GM19023 (cell line): ENCODE results near the gene MTG2.

Source experiments
- ATAC-seq: cut with Tn5 transposase; IDR thresholded peaks from one replicate; pipeline ENCODE4 v1.9.1; 2021; ENCODE audit warnings: mild to moderate bottlenecking, moderate library complexity; ENCODE audit not compliant: unreplicated experiment

The MTG2 gene

DNA sequence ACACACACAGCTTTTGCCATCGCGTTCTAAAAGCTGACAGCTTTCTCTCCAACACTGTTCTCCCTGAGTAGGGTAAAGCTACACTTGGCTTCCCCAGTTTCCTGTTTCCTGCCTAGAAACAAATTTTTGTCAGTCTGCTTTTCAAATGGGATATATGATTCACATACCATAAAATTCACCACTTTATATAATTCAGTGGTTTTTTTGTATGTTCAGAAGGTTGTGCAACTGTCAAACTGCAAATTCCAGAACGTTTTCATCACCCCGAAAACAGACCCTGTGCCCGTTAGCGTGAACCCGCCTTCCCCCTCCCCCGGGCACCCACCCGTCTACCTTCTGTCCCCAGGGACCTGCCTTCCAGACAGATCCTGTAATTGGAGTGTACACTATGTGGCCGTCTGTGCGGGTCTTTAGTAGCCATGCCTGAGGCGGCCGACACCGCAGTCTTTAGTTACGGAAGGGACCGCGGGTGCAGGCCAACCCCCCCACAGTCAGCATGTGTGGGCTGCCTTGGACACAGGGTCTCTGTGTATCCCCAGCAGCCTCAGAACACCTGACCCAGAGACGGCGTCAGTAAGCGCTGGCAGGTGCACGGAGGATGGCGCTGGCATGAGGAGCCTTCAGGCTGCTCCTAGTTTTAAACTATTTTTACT lies 20.7 kb downstream of the MTG2 start:
- ATAC-seq, result no peak

DNA sequence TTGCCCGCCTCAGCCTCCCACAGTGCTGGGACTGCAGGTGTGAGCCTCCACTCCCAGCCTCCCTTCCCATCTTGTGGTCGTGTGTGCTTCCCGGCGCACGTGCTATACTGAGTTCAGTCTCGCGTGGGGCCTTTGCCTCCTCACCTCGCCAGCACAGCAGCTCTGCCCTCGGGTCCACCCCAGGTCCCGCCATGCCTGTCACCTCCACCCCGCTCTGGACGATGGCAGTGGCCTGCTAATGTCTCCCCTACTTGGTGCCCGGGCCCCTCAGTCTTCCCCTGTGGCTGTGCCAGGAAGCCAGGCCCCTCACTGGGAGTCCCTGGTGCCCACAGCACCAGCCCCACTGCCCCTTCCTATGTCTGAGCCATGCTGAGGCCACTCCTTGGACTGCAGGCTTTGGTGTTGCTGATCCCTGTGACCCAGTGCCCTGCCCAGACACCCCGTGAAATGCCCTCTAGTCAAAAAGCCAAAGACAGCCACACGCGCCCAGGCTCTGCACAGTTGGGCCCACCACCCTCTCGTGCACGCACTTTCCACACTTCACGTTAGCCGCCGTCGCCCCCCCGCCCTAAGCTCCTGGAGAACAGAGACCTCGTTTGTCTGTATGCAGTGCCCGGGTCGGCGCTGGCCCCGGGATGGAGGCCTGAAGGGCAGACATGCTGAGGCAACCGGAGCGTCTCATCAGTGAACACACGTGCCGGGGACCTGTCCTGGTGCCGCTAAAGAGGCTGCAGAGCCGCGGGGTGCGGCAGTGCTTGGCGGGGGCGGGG lies 23.0 kb downstream of the MTG2 start:
- no peak for ATAC-seq

DNA sequence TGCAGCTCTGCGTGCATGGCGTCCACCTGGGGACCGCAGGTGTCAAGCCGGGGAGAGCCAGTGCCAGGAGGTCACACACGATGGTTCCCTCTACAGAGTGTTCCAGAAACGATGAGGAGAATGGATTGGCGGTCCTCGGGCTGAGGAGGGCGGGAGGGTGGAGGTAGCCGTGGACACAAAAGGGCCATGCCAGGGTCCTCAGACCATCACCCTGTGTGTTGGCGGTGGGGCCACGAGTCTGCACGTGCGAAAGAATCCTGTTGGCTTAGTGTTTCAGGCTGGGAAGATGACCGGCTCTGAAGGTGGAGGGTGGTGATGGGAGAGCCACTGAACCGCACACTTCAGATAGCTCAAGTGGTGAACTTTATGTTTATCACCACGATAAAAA lies 23.6 kb downstream of the MTG2 start:
- ATAC-seq, result no peak

DNA sequence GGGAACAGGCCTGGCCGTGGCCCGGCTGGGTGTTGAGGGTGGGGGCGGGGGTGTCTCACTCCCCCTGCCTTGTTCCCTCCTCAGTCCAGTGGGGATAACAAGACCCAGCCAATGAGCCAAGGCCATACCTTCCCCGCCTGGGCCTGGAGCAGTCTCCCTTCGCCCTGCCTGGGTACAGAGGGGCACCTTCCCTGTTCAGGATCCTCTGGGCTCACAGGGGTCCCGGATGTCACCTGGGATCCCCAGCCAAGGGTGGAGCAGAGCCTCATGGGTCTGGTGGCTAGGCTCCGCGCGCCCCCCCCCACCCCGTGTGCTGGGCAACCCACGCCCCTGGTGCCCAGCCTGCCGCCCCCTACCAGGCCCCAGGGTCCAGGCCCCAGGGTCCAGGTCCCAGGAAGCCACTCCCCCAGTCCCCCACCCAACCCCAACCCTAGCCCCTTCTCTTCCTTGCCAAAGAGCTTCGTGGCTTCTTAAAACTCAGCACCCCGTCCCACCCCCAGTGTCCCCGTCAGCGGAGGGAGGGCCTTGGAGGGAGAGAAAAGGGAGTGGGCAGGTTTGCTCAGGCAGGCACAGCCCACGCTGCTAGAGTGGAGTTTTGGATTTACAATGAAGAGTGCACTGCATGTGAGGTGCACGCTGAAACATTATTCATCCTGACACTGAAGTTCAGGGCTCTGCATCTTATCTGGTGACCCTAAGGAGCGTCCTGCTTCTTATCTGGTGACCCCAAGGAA lies 25.4 kb downstream of the MTG2 start:
- no peak for ATAC-seq

DNA sequence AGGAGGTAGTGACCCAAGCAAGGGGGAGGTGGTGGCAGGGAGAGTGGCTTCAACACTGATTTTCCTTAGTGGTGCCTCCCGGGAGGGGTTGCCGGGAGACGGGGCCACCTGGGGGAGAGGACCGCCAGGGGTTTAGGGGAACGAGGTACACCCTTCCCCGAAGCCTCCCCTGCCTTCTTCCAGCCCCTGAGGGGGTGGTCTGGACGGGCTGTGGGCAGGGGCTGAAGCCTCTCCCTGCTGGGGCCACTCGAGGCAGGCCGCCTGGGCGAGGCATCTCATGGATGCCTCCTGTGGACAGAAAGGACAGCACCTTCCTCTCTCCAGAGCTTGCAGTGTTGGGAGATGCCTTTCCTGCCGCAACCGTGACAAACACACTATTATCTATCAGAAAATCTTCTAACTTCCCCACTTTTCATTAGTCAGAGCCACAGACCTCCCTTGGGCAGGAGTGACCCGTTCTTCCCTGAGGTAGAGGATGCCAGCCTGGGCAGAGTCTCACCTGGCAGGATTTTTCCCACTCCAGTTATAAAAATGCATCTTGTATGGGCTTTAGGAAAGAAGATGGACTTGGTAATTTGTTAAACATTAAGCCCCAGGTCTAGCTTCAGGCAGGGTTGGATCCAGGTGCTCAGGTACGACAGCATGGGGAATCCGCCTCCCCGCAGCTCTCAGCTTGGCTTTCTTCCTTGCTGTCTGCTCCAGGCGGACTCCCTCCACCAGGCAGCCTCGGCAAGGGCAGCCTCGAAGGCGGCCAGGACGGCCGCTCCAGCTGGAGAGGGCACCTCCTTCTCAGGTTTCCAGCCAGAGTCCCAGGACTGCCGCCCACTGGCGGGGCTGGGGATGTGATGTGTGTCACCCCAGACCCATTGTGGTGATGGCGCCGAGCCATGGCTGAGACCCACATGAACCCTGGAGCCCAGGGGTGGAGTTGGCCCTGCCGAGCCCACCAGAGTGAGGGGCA lies 26.2 kb downstream of the MTG2 start:
- ATAC-seq, result no peak

DNA sequence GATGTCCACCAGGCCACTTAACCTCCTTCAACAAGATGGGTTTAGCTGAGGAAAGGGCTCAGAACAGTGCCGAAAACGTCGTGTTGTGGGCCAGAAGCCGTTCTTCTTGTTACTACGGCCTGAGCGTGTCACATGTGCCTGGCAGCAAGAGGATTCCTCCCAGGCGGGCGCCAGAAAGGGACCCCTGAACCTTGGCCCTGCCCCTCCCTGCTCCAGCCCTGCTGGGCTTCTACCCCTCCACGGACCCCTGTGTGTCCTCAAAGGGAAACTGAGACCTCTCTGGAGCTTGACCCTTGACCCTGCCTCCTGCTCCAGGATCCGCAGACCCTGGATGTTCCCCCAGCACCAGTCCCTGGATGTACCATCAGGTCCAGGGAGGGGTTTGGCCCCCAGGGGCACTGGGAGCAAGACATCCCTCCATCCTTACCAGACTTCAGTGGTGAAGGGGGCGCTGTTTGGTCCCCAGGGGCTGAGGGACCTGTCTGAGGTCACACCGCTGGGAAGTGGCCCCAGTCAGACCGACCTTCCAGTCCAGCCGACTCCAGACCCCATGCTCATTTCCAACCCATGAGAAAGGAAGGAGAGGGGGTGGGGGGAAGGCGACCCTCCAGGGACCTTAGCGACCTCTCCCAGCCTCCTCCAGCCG lies 27.1 kb downstream of the MTG2 start:
- ATAC-seq, result no peak

DNA sequence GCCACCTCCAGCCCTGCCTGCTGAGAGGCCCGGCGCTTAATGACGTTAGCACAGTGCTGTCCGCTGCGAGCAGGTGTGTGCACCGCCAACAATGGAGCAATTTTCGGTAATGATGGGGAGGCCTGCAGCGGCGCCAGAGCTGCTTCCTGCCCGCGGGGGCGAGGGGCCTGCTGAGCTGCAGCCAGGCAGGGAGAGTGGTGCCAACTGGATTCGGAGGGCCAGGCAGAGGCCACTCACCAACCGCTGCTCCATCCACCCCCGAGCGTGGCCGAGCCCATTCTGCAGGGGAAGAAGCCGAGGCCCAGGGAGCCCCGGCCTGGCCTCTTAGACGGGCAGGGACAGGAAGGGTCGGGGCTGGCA lies 27.6 kb downstream of the MTG2 start:
- no peak for ATAC-seq

DNA sequence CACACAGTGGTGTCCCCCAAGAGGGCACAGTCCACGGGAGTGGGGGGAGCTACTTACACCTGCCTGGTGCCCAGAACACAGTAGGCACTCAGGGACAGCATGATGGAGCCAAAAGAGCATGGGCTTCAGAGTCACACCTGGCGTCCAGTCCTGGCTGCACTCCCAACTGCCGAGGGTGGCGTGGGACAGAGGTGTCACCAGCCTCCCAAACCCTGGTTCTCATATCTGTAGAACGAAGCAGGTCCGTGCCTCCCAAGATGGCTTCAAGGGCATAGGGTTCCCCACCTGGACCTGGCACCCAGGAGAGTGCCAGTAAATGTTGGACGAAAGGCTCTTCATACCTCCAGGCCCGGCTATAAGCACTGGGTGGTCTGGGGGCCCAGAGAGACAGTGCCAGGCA lies 28.4 kb downstream of the MTG2 start:
- ATAC-seq, result no peak

DNA sequence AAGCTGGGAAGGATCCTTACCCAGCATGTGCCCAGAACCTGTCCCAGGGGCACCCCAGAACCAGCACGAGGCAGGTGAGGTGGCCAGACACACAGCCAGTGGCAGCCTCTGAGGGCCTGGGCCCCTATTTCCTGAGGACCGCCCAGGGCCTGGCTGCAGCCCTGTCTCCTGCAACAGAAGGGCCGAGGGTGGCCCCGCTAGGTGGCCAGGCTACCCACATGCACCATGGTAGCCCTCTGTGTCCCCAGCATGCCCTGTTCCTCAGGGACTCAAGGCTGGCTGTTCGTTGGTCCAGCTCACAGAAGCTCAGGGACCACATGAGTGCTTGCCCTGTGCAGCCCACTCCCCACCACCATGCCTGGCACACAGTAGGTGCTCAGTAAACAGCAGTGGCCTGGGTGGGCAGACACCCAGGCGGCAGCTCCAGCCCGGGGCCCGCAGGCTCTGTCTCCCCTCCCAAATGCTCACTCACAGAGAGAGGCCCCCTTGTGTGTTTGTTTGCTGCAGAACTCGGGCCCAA lies 29.0 kb downstream of the MTG2 start:
- no peak for ATAC-seq

DNA sequence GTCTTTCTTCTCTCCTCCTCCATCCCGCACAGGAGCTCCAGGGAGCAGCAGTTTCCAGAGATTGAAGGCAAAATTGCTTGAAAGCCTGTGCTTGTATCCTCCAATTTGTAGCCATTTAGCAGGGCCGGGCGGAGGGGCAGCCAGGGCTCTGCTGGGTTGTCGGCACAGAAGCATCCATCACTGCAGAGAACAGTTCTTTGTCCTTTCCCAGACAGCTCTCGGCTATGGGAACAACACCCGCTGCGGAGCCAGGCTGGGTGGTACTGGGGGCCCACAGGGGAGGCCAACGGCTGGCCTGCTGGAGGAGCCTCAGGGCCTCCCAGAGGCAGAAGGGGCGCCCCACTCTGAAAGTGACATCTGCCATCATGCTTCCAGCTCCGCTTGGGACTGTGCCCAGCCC lies 29.5 kb downstream of the MTG2 start:
- no peak for ATAC-seq

DNA sequence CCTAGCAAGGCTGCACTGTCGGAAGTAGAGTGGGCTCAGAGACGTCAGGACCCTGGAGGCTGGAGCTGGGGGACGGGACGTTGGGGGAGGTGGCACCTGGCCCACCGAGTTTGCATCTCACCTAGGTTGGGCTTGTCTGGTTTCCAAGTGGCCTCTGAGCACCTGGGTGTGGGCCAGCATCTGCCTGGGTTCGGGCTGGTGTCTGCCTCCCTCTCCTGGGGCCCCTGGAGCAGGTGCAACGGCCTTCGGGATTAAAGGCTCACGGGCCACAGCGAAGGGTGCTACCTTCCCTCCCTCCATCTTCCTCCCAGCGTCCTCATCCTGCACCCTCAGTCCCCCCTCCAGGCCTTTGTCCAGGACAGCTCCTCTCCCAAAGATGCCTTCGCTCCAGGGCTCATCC lies 31.2 kb downstream of the MTG2 start:
- ATAC-seq, result no peak

DNA sequence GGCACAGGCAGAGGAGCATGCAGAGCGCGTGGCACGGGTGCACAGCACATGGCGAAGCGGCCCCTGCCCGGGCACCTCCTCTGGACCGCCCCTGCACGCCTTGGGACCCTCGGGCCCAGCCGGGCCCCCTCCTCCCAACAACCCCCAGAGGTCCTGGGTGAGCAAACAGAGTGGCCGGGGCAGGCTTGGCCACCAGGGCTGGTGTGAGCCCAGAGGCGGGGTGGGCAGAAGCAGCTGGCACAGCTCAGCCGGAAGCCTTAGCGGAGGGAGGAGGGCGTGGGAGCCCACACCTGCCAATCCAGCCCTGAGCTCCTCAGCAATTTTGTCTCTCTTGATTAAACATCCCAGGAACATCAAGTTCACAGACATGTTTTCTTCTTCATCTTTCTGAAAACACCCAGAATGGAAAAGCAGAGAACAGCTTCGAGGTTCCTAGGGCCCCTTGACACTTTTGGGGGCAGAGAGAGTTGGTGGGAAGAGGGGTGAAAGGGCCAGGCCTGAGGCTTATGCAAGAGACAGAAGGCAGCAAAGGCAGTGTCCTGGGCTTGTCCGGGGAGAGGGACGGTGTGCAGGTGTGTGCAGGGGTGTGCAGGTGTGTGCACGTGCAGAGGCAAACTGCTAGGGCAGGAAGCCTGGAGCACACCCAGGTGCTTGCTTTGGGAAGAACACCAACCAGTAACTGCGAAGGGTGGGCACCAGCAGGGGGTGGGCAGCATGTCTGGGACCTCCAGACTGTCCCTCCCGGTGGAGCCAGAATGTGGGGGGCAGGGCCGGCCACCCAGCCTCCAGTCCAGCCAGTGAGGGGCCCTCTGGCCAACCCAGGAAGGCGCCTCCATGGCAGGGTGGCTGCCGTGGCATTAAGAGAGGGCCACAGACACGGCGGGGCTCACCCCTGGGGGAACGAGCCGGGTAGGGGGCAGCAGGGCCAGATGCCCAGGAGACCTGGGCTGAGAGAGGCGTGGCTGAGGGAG lies 32.5 kb downstream of the MTG2 start:
- no peak for ATAC-seq

DNA sequence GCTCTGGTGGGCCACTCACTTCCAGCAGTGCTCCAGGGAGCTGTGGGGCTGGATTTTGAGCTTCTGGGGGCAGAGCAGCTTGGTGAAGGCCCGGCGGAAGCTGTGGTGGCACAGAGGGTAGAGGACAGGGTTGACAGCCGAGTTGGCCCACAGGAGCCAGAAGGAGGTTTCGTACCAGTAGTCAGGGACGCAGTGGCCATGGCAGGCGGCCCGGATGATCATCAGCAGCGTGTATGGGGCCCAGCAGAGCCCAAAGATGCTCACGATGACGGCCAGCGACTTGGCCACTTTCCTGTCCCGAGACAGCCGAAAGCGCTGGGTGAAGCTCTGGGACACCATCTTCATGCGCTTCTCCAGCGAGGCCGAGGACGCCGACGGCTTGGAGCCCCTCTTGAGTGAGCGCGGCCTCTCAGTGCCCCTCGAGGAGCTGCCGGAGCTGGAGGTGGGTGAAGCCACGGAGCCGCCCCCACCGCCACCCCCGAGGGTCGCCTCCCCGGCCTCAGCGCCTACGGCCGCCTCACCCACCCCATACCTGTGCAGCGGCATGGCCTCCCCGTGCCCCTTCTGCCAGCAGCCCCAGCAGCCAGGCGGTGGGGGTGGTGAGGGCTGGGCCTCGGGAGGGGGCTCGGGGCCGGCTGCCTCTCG lies 33.3 kb downstream of the MTG2 start:
- ATAC-seq, result no peak

DNA sequence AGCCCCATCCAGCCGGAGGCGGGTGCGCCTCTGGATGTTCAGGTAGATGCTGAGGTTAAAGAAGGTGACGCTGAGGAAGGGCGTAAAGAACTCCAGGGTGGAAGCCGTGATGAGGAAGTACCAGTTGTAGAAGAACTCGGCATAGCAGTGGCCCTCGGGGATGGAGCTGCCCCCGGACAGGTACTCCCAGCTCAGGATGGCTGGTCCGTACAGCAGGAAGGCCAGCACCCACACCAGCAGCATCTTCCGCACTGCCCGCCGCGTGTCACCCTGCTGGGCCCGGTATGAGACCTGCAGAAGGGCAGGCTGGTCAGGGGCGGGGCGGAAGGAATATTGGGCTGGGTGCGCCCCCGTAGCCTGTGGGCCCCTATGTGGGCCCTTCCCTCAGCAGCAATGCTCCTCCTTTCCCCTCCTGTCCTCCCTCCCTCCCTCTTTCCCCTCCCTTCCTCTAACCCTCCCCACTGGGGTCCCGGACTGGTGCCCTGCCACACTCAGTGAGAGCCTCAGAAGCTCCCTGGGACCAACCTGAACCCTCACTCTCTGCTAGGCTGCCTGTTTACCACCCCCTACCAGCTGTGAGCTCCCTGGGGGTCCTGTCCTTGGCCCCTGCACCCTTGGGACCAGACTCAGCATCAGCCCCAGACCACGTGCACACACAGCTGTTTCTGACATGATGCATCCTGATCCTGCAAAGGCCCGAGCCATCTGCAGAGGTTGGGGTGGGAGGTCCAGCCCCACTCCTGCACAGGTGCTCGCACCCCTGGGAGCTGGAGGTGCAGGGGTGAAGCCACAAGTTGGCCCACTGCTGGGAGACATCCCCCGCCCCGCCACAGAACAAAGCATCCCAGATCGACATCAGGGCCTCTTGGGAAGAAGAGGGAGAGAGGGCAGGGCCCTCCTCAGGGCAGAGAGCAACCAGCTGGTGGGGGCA lies 34.1 kb downstream of the MTG2 start:
- ATAC-seq, result no peak

DNA sequence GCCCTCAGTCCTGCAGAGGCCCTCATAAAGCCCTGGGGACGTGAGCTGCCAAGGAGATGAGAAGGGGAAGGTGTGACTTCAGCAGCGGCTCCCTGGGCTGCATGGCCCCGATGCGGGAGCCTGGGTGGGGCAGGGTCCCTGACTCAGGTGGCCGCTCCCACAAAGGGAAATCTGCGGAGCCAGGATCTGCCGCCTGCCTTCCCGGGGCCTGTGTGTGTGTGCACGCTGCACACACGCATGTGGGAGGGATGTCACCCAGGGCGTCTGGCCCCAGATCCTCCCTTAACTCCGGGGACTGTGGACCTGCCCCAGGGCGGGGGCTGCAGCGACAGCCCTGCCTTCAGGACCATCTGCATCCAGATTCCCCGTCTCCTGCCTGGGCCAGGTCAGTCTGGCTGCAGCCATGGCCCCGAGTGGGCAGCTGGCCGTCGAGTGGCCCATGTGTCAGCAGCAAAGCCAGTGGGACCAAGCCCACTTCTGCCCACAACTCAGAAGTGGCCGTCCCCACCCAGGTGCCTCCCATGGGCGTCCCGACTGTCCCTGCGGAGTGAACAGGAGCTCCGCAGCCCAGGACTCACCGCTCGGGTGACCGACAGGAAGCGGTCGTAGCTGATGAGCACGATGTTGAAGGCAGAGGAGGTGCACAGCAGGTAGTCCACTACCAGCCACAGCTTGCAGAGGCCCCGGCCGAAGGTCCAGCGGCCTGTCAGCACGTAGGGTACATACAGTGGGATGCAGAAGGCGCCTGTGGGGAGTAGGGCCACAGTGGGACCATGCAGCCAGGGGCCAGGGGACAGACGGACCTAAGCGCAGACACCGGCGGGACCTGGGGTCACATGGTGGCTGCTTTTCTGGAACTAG lies 35.3 kb downstream of the MTG2 start:
- no peak for ATAC-seq

DNA sequence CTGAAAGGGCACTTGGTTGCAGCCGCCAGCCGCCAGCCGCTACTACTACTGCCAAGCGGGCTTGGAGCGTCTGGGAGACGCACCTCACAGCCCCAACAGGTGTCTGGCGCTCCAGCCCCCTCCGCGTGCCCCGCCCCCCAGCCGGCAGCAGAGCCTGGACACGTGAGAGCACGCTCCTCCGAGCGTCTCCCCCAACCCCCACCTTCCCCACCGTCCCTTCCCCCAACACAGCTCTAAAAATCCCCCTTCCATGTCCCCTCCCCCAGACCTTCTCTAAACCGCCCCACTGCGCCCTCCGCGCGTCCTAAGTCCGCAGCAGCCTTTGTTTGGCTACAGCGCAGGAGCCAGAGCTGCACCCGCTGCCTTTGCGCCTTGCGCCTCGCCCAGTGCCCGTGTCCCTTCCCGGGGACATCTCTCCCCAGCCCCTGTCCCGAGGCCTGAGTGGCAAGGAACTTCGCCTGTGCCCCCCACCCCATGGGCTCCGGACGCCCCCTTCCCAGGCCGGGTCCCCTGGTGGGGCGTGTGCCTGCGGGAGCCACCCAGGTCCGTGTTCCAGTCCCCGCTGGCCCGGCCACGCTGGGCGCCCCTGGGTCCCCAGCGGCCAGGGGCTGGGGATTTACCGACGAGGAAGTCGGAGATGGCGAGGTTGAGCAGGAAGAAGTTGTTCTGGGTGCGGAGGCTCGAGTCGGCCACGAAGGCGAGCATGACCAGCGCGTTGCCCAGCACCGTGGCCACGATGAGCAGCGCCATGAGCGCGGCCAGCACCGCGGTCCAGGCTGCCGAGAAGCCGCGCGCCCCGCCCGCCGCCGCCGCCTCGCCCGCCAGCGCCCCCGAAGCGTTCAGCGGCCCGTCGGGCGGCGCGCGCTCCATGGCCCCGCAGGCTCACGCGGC lies 36.5 kb downstream of the MTG2 start:
- no peak for ATAC-seq
